H1 (cell line): ENCODE measurements around the gene POLN. TPM values are rescaled to one million over a fixed set of nuclear protein-coding genes. Genes with fewer than 3 reads are reported as not detected.
A peak's percentile ranks its signal among the peaks of the same experiment; 100 is the strongest.

Experiments
- CTCF ChIA-PET: fragments of 300-600 bp; sonication (Branson Sonifier 250); formaldehyde crosslinking; loops from one replicate; lab custom pipeline; 2021; ENCODE audit not compliant: partially characterized antibody; lab: Charles Lee
- POLR2A ChIA-PET: fragments of 300-600 bp; sonication (Branson Sonifier 250); formaldehyde crosslinking; loops from one replicate; lab custom pipeline; 2021; ENCODE audit warnings: inconsistent platforms; ENCODE audit not compliant: partially characterized antibody; lab: Charles Lee
- DNase-seq, 2 experiments: peaks; one replicate each; pipeline versions ENCODE4 v3.0.0 to v3.0.0-alpha.2; 2010 to 2022; ENCODE audit warnings: low spot score in 2 of 2, low read depth in 1 of 2, mixed read lengths in 1 of 2
- FAIRE-seq: peaks from 2 replicates; lab custom pipeline; 2011; peaks lifted over from hg19 to GRCh38; lab: Jason Lieb, UNC
- H2AFZ ChIP-seq: 2 replicates; pipeline ENCODE4 v1.8.1; 2012; ENCODE audit warnings: low read length, inconsistent platforms
- H2AK5ac ChIP-seq: 2 replicates; pipeline ENCODE4 v1.6.1; 2013; ENCODE audit warnings: low read depth, low read length
- H2BK120ac ChIP-seq: replicated peaks from 2 replicates; pipeline ENCODE3; 2013; ENCODE audit warnings: low read depth, low read length, inconsistent platforms
- H2BK12ac ChIP-seq: 2 replicates; pipeline ENCODE4 v1.6.1; 2013; ENCODE audit warnings: low read depth, low read length
- H2BK15ac ChIP-seq: 2 replicates; pipeline ENCODE4 v1.6.1; 2013; ENCODE audit warnings: low read length
- H2BK20ac ChIP-seq: 2 replicates; pipeline ENCODE4 v1.6.1; 2013; ENCODE audit warnings: low read length
- H2BK5ac ChIP-seq: 2 replicates; pipeline ENCODE4 v1.6.1; 2013; ENCODE audit warnings: low read depth, low read length
- H3K14ac ChIP-seq: 2 replicates; pipeline ENCODE4 v1.6.1; 2013; ENCODE audit warnings: inconsistent platforms; ENCODE audit not compliant: insufficient read length
- H3K18ac ChIP-seq: 2 replicates; pipeline ENCODE4 v1.6.1; 2013; ENCODE audit warnings: low read length; ENCODE audit errors: extremely low read depth
- H3K23ac ChIP-seq: 2 replicates; pipeline ENCODE4 v1.6.1; 2013; ENCODE audit warnings: inconsistent platforms; ENCODE audit not compliant: insufficient read length
- H3K23me2 ChIP-seq: 2 replicates; pipeline ENCODE4 v1.6.1; 2013; ENCODE audit warnings: low read depth, low read length
- H3K27ac ChIP-seq: 2 replicates; pipeline ENCODE4 v1.6.1; 2011; ENCODE audit warnings: low read depth, low read length, inconsistent platforms
- H3K27me3 ChIP-seq, 4 experiments: replicated peaks in 1 of 4; 1 replicate in 1 of 4; 2 replicates in 3 of 4; pipeline versions ENCODE4 v1.6.1 to v1.8.1; 2011 to 2013; ENCODE audit warnings: low read length in 3 of 4, mild to moderate bottlenecking in 3 of 4, inconsistent platforms in 2 of 4, mixed read lengths in 2 of 4, moderate library complexity in 1 of 4; ENCODE audit not compliant: control insufficient read depth in 3 of 4, insufficient read depth in 3 of 4; ENCODE audit errors: extremely low read depth in 1 of 4
- H3K36me3 ChIP-seq, 4 experiments: 2 replicates each; pipeline versions ENCODE4 v1.6.1 to v1.8.1; 2011 to 2013; ENCODE audit warnings: mild to moderate bottlenecking in 4 of 4, low read length in 3 of 4, moderate library complexity in 2 of 4, control low read depth in 1 of 4, inconsistent platforms in 1 of 4; ENCODE audit not compliant: insufficient read depth in 4 of 4, control insufficient read depth in 2 of 4
- H3K4ac ChIP-seq: replicated peaks from 2 replicates; pipeline ENCODE3; 2013; ENCODE audit warnings: low read length, low read depth, mixed read lengths, inconsistent platforms; ENCODE audit not compliant: insufficient read length
- H3K4me1 ChIP-seq, 4 experiments: replicated peaks in 1 of 4; 1 replicate in 1 of 4; 2 replicates in 3 of 4; pipeline versions ENCODE4 v1.6.1 to v1.8.1; 2011 to 2013; ENCODE audit warnings: low read length in 3 of 4, inconsistent platforms in 2 of 4, mixed read lengths in 1 of 4; ENCODE audit not compliant: insufficient read depth in 4 of 4, control insufficient read depth in 3 of 4
- H3K4me2 ChIP-seq, 2 experiments: 2 replicates each; pipeline versions ENCODE4 v1.6.1 to v1.8.1; 2011 to 2013; ENCODE audit warnings: low read depth in 2 of 2, low read length in 2 of 2, control low read depth in 1 of 2, inconsistent platforms in 1 of 2, mild to moderate bottlenecking in 1 of 2; ENCODE audit not compliant: insufficient read depth in 1 of 2
- H3K4me3 ChIP-seq, 4 experiments: fragments of 200-600, 300-600 bp in 1 of 4; sonication (generic), shearing (Covaris generic), sonication (Bioruptor Twin) in 1 of 4; 2 replicates each; pipeline versions ENCODE4 v1.5.1 to v1.8.1; 2011 to 2016; ENCODE audit warnings: low read length in 4 of 4, low read depth in 3 of 4, control low read depth in 2 of 4, inconsistent platforms in 2 of 4, mild to moderate bottlenecking in 2 of 4, mixed read lengths in 1 of 4, moderate library complexity in 1 of 4; ENCODE audit not compliant: insufficient read depth in 2 of 4; ENCODE audit errors: extremely low read depth in 1 of 4
- H3K56ac ChIP-seq: replicated peaks from 2 replicates; pipeline ENCODE3; 2013; ENCODE audit warnings: low read depth, mild to moderate bottlenecking, mixed read lengths, low read length, inconsistent platforms; ENCODE audit not compliant: insufficient read length
- H3K79me1 ChIP-seq: 2 replicates; pipeline ENCODE4 v1.6.1; 2013; ENCODE audit warnings: low read depth, low read length, control low read depth
- H3K79me2 ChIP-seq, 2 experiments: 2 replicates each; pipeline versions ENCODE4 v1.6.1 to v1.8.1; 2012 to 2013; ENCODE audit warnings: low read length in 2 of 2, mild to moderate bottlenecking in 2 of 2, inconsistent platforms in 1 of 2; ENCODE audit not compliant: insufficient read depth in 2 of 2, control insufficient read depth in 1 of 2
- H3K9ac ChIP-seq, 4 experiments: replicated peaks in 1 of 4; 1 replicate in 1 of 4; 2 replicates in 3 of 4; pipeline versions ENCODE4 v1.6.1 to v1.8.1; 2011 to 2013; ENCODE audit warnings: low read depth in 3 of 4, low read length in 3 of 4, control low read depth in 2 of 4, mild to moderate bottlenecking in 2 of 4, moderate library complexity in 2 of 4, inconsistent platforms in 1 of 4; ENCODE audit errors: extremely low read depth in 1 of 4
- H3K9me3 ChIP-seq, 2 experiments: 2 replicates each; pipeline versions ENCODE4 v1.6.1 to v1.8.1; 2012 to 2013; ENCODE audit warnings: mild to moderate bottlenecking in 2 of 2, moderate library complexity in 2 of 2, control low read depth in 1 of 2, inconsistent platforms in 1 of 2, low read depth in 1 of 2, low read length in 1 of 2, mixed read lengths in 1 of 2; ENCODE audit not compliant: insufficient read depth in 2 of 2
- H4K20me1 ChIP-seq, 2 experiments: replicated peaks in 1 of 2; 2 replicates each; pipeline versions ENCODE3 to v1.8.1; 2011 to 2013; ENCODE audit warnings: inconsistent platforms in 2 of 2, low read length in 2 of 2, mild to moderate bottlenecking in 1 of 2; ENCODE audit not compliant: insufficient read depth in 2 of 2, control insufficient read depth in 1 of 2
- H4K5ac ChIP-seq: 2 replicates; pipeline ENCODE4 v1.6.1; 2013; ENCODE audit warnings: low read length, low read depth, mixed read lengths, inconsistent platforms; ENCODE audit not compliant: insufficient read length
- H4K8ac ChIP-seq: 2 replicates; pipeline ENCODE4 v1.8.0; 2013; ENCODE audit warnings: mild to moderate bottlenecking, moderate library complexity, low read length, inconsistent platforms; ENCODE audit not compliant: insufficient read depth; ENCODE audit errors: extremely low read depth
- H4K91ac ChIP-seq: replicated peaks from 2 replicates; pipeline ENCODE3; 2013; ENCODE audit warnings: low read length, mixed read lengths, inconsistent platforms; ENCODE audit not compliant: insufficient read length
- HDAC6 ChIP-seq: IDR thresholded peaks from one replicate; pipeline ENCODE4 v1.7.1; 2012; ENCODE audit warnings: low read depth, mild to moderate bottlenecking, inconsistent platforms, low read length, moderate library complexity
- WGBS, 2 experiments: shearing (Covaris generic) in 1 of 2; methylation state at CpG; one replicate each; pipeline versions ENCODE4 v1.1.6 to v1.1.7; 2013 to 2015; ENCODE audit warnings: low lambda C conversion rate in 2 of 2, mixed read lengths in 2 of 2, inconsistent platforms in 1 of 2, low coverage in 1 of 2, missing lambda C conversion rate in 1 of 2; ENCODE audit not compliant: insufficient replicate concordance in 2 of 2, insufficient coverage in 1 of 2, insufficient read length in 1 of 2; ENCODE audit errors: extremely low coverage in 1 of 2, missing lambda C conversion rate in 1 of 2; 5-methylcytosine and 5-hydroxymethylcytosine counted together
- polyA plus RNA-seq, 7 experiments: library from polyadenylated mRNA; depleted of rRNA in 3 of 7; stranded (reverse) in 5 of 7; unstranded in 2 of 7; fragments of >200 nt in 5 of 7; fragments of 200-250 nt in 2 of 7; gene quantifications; 1 replicate in 5 of 7; 2 replicates in 1 of 7; 4 replicates in 1 of 7; pipeline versions ENCODE4 v1.2.1 to v1.2.3, GENCODE V29; 2011 to 2013; ENCODE audit warnings: missing spikeins in 2 of 7, mixed read lengths in 2 of 7
- total RNA-seq: library from RNA; stranded (reverse); fragmentation: NEBNext Ultra II Directional; extraction: Animal tissue kit (Norgen Biotek cat#: 25700); gene quantifications from 2 replicates; pipeline ENCODE4 v1.2.1, GENCODE V29; 2021

The POLN gene
- total and polyA plus RNA-seq, 2 of the 8 experiments (the other 6 are each of a cell fraction or from before 2014, with no cell fraction given) = 0.98 to 1.5 TPM

- DNase-seq (peak in 1 of 2 experiments; percentile 32), FAIRE-seq (no peak)
- H3K4ac ChIP-seq = no peak overlapping the region
- no peaks in the 10 kb centered on the region for H3K36me3 ChIP-seq
- no peak overlapping the region for H3K56ac ChIP-seq
- no peak overlapping the region for H2BK5ac ChIP-seq
- no peak overlapping the region for H2BK120ac ChIP-seq
- H2BK20ac ChIP-seq = no peak overlapping the region
- H2BK15ac ChIP-seq = no peak overlapping the region
- H3K9ac ChIP-seq = no peak overlapping the region
- POLR2A ChIA-PET = interaction anchor here (0.5 kb wide), 1 partner anchor 939 kb away, joined by 4 read pairs; no protein-coding TSS in a partner anchor
- no peak overlapping the region for H3K23ac ChIP-seq
- no peak overlapping the region for H3K14ac ChIP-seq
- no peak overlapping the region for H4K5ac ChIP-seq
- no peak for TF ChIP-seq HDAC6
- H4K20me1 ChIP-seq = peaks cover 2 to 3% of the 10 kb centered on the region in 2 experiments
- H3K27ac ChIP-seq = no peak overlapping the region
- H2AFZ ChIP-seq = no peak overlapping the region
- no peaks in the 10 kb centered on the region for H3K4me1 ChIP-seq
- no peaks in the 10 kb centered on the region for H3K23me2 ChIP-seq
- H3K18ac ChIP-seq = no peak overlapping the region
- H3K9me3 ChIP-seq = no peaks in the 10 kb centered on the region
- H4K8ac ChIP-seq = no peak overlapping the region
- H3K27me3 ChIP-seq = peaks cover 0 to 3% (median under 1%) of the 10 kb centered on the region in 4 experiments; a peak in 1 of 7 replicates
- no peak overlapping the region for H2BK12ac ChIP-seq
- no peak overlapping the region for H2AK5ac ChIP-seq
- H3K79me1 ChIP-seq = no peaks in the 10 kb centered on the region
- 94% methylated on average over 8 of the region's 8 CpGs; no CpG with 5 or more reads in 1 of the 2 experiments for whole genome bisulfite sequencing, 2 experiments
- no peaks in the 10 kb centered on the region for H3K79me2 ChIP-seq
- no peak overlapping the region for H4K91ac ChIP-seq
- CTCF ChIA-PET = interaction anchor here (1.0 to 1.6 kb wide), 3 partner anchors 10 to 276 kb away, joined by 3 to 5 read pairs (median 3); no protein-coding TSS in a partner anchor
- no peak overlapping the region for H3K4me3 ChIP-seq
- H3K4me2 ChIP-seq = no peak overlapping the region
Measured at GRCh38 chr4:2085496-2085901, 156.4 kb downstream of the POLN start.
